HCT116 (cell line): Measurements from ENCODE around the gene SMARCB1. TPM values are rescaled to one million over a fixed set of nuclear protein-coding genes. Genes with fewer than 3 reads are reported as not detected.
A peak's percentile ranks its signal among the peaks of the same experiment; 100 is the strongest.

Source experiments
- ATAC-seq: fragments of 200-7000 bp; cut with Tn5 transposase; 2 replicates; pipeline ENCODE4 v1.9.1; 2020; ENCODE audit warnings: mild to moderate bottlenecking, moderate library complexity
- BruUV-seq: library from RNA; stranded (reverse); fragments of 400-500 nt; replicated peaks from 2 replicates; lab custom pipeline; 2021; lab: Mats Ljungman, UMichigan
- CTCF ChIA-PET: fragments of 300-600 bp; sonication (Branson Sonifier 250); formaldehyde crosslinking; loops from one replicate; lab custom pipeline; 2021; ENCODE audit warnings: antibody characterized with exemption; lab: Charles Lee
- POLR2A ChIA-PET: fragments of 300-600, 350-600 bp; sonication (Branson Sonifier 250); formaldehyde crosslinking; loops from one replicate; lab custom pipeline; 2021; ENCODE audit warnings: antibody characterized with exemption; lab: Charles Lee
- RAD21 ChIA-PET, 2 experiments: fragments of 300-600 bp; sonication (Branson Sonifier 250); formaldehyde crosslinking; loops; one replicate each; lab custom pipeline; 2023; ENCODE audit warnings: low total read pairs in 2 of 2; ENCODE audit not compliant: uncharacterized antibody in 2 of 2, unreplicated experiment in 2 of 2, low non-redundant PET in 1 of 2; lab: Charles Lee
- DNase-seq: peaks from one replicate; pipeline ENCODE4 v3.0.0-alpha.2; 2010; ENCODE audit warnings: low read depth, low spot score
- H2AFZ ChIP-seq: fragments of 200-600 bp; shearing (Covaris generic), sonication (generic); 2 replicates; pipeline ENCODE4 v1.6.1; 2017; ENCODE audit warnings: low read depth, mixed run types, mixed read lengths, antibody characterized with exemption, low read length; ENCODE audit not compliant: poor library complexity, severe bottlenecking
- H3K27ac ChIP-seq: 2 replicates; pipeline ENCODE4 v1.5.1; 2012; ENCODE audit warnings: low read depth, low read length
- H3K27me3 ChIP-seq: fragments of 200-600 bp; sonication (generic); 2 replicates; pipeline ENCODE4 v1.6.1; 2016; ENCODE audit warnings: mixed run types, low read length, mixed read lengths; ENCODE audit not compliant: insufficient read depth
- H3K36me3 ChIP-seq, 2 experiments: fragments of 200-500 bp in 1 of 2; fragments of 200-600 bp in 1 of 2; sonication (Bioruptor generic) in 1 of 2; sonication (generic) in 1 of 2; 2 replicates each; pipeline versions ENCODE4 v1.5.1 to v1.6.1; 2014 to 2016; ENCODE audit warnings: low read length in 2 of 2, inconsistent platforms in 1 of 2, mixed read lengths in 1 of 2, mixed run types in 1 of 2; ENCODE audit not compliant: insufficient read depth in 2 of 2, control insufficient read depth in 1 of 2
- H3K4me1 ChIP-seq, 2 experiments: fragments of 200-600 bp in 1 of 2; sonication (generic) in 1 of 2; 2 replicates each; pipeline versions ENCODE4 v1.5.1 to v1.6.1; 2012 to 2017; ENCODE audit warnings: low read length in 2 of 2, inconsistent platforms in 1 of 2, mild to moderate bottlenecking in 1 of 2, mixed read lengths in 1 of 2, mixed run types in 1 of 2, moderate library complexity in 1 of 2; ENCODE audit not compliant: insufficient read depth in 2 of 2, control insufficient read depth in 1 of 2
- H3K4me2 ChIP-seq: fragments of 200-600 bp; sonication (generic); 2 replicates; pipeline ENCODE4 v1.6.1; 2017; ENCODE audit warnings: mixed run types, low read length, mixed read lengths
- H3K4me3 ChIP-seq, 2 experiments: fragments of 200-600 bp in 1 of 2; sonication (generic) in 1 of 2; replicated peaks in 1 of 2; 2 replicates each; pipeline ENCODE4 v1.5.1; 2011 to 2016; ENCODE audit warnings: low read length in 2 of 2, control low read depth in 1 of 2, low read depth in 1 of 2, mild to moderate bottlenecking in 1 of 2, mixed read lengths in 1 of 2, mixed run types in 1 of 2
- H3K79me2 ChIP-seq: fragments of 200-600 bp; sonication (generic); 2 replicates; pipeline ENCODE4 v1.6.1; 2017; ENCODE audit warnings: mild to moderate bottlenecking, mixed run types, low read length, moderate library complexity, mixed read lengths; ENCODE audit not compliant: insufficient read depth
- H3K9ac ChIP-seq: fragments of 200-600 bp; sonication (generic); 2 replicates; pipeline ENCODE4 v1.6.1; 2016; ENCODE audit warnings: low read length, mixed read lengths
- H3K9me2 ChIP-seq: fragments of 200-600 bp; sonication (generic), shearing (Covaris generic); 2 replicates; pipeline ENCODE4 v1.6.1; 2017; ENCODE audit warnings: mixed run types, mild to moderate bottlenecking, moderate library complexity; ENCODE audit not compliant: insufficient read depth
- H3K9me3 ChIP-seq, 2 experiments: fragments of 200-500 bp in 1 of 2; fragments of 200-600 bp in 1 of 2; sonication (Bioruptor generic) in 1 of 2; sonication (generic) in 1 of 2; 2 replicates each; pipeline ENCODE4 v1.6.1; 2014 to 2017; ENCODE audit warnings: low read length in 2 of 2, mixed read lengths in 2 of 2, inconsistent platforms in 1 of 2, low read depth in 1 of 2, mild to moderate bottlenecking in 1 of 2, mixed run types in 1 of 2, moderate library complexity in 1 of 2; ENCODE audit not compliant: control insufficient read depth in 1 of 2, insufficient read depth in 1 of 2
- H4K20me1 ChIP-seq: fragments of 200-600 bp; sonication (generic), shearing (Covaris generic); 2 replicates; pipeline ENCODE4 v1.6.1; 2017; ENCODE audit warnings: mixed run types, mild to moderate bottlenecking, moderate library complexity; ENCODE audit not compliant: insufficient read depth
- EGR1 ChIP-seq: IDR thresholded peaks from 2 replicates; pipeline ENCODE4 v1.6.1; 2012; ENCODE audit warnings: low read depth
- EZH2 ChIP-seq: fragments of 200-600 bp; sonication (generic); IDR thresholded peaks from 2 replicates; pipeline ENCODE4 v1.6.1; 2017; ENCODE audit warnings: antibody characterized with exemption, mixed run types
- FOSL1 ChIP-seq: IDR thresholded peaks from 2 replicates; pipeline ENCODE4 v1.6.1; 2012; ENCODE audit warnings: low read depth
- SP1 ChIP-seq: IDR thresholded peaks from 2 replicates; pipeline ENCODE4 v1.6.1; 2012; ENCODE audit warnings: low read depth
- TCF7L2 ChIP-seq: IDR thresholded peaks from 2 replicates; pipeline ENCODE4 v1.7.0; 2011; ENCODE audit warnings: borderline replicate concordance, inconsistent platforms; ENCODE audit not compliant: insufficient read depth, insufficient read length; ENCODE audit errors: extremely low read depth
- YY1 ChIP-seq: IDR thresholded peaks from 2 replicates; pipeline ENCODE4 v1.6.1; 2011; ENCODE audit warnings: low read length, low read depth, moderate library complexity, mild to moderate bottlenecking; ENCODE audit not compliant: insufficient replicate concordance; ENCODE audit errors: extremely low read depth
- ZNF274 ChIP-seq: fragments of 200-500 bp; sonication (Bioruptor generic); IDR thresholded peaks from 2 replicates; pipeline ENCODE4 v1.6.1; 2014; ENCODE audit warnings: mild to moderate bottlenecking, low read depth, low read length, inconsistent platforms
- intact Hi-C: fragments of 100-400 bp; cut with micrococcal nuclease; formaldehyde crosslinking; loops from 2 replicates; pipeline ENCODE4 v1.10.0; 2022
- total RNA-seq: library from RNA; stranded (reverse); gene quantifications from one replicate; pipeline ENCODE4 v1.2.1, GENCODE V29; 2021; ENCODE audit not compliant: unreplicated experiment
- TF ChIP-seq, protein P1 (sequence below): IDR thresholded peaks from 2 replicates; pipeline ENCODE4 v1.6.1; 2011; ENCODE audit warnings: mild to moderate bottlenecking, low read length, moderate library complexity; ENCODE audit not compliant: insufficient replicate concordance; ENCODE audit errors: extremely low read depth
- TF ChIP-seq, protein P2 (sequence below): IDR thresholded peaks from 2 replicates; pipeline ENCODE4 v1.6.1; 2012; ENCODE audit warnings: low read depth

Gene SMARCB1
- total RNA-seq, 1 experiment from 2014 or later: 101 TPM

DNA sequence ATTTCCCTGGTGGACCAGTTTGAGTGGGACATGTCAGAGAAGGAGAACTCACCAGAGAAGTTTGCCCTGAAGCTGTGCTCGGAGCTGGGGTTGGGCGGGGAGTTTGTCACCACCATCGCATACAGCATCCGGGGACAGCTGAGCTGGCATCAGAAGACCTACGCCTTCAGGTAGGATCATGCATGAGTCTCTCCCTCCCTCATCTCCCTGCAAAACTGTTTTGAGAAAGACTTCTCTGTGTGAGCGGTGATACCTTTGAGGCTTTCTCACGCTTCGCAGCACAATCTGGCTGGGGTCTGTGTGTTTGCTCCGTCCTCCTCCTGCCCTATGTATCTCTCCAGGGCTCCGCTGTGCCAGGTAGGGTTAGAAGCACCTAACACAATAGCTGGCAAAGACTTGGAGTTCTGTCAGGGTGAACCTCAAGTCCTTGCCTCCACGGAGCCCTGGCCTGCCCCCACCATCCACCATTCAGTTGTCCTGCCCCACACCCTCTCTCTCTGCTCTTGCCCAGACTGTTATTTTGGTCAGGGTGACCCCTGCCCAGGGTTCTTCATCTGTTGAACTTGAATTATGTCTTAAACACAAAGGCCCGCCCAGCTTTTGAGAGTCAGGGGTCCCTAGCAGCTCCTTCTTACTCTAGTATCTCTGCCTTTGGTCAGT lies 38.6 kb downstream of the SMARCB1 start:
- intact Hi-C loops: no loop called here
- Histone ChIP-seq H3K4me1 (no peaks in the 10 kb centered on the region), H3K9me3 (no peaks in the 10 kb centered on the region), H3K4me2 (no peak overlapping the region), H3K9ac (no peak overlapping the region), H3K4me3 (no peak overlapping the region), H3K79me2 (no peaks in the 10 kb centered on the region), H4K20me1 (no peaks in the 10 kb centered on the region), H3K27ac (peak overlapping the region; percentile 47), H3K27me3 (no peaks in the 10 kb centered on the region), H3K36me3 (peaks cover 17 to 33% of the 10 kb centered on the region in 2 experiments; a peak in 3 of 4 replicates), H3K9me2 (no peaks in the 10 kb centered on the region), H2AFZ (no peak overlapping the region)
- ATAC-seq: no peak
- POLR2A ChIA-PET: no interaction called here
- no peak for DNase-seq
- no TSS peak for BruUV-seq
- RAD21 ChIA-PET: no interaction called here
- CTCF ChIA-PET: no interaction called here
- TF ChIP-seq FOSL1 (no peak), EGR1 (no peak), EZH2 (no peak), SP1 (no peak), TCF7L2 (no peak), ZNF274 (no peak), YY1 (no peak)
- TF ChIP-seq, protein P1, sequence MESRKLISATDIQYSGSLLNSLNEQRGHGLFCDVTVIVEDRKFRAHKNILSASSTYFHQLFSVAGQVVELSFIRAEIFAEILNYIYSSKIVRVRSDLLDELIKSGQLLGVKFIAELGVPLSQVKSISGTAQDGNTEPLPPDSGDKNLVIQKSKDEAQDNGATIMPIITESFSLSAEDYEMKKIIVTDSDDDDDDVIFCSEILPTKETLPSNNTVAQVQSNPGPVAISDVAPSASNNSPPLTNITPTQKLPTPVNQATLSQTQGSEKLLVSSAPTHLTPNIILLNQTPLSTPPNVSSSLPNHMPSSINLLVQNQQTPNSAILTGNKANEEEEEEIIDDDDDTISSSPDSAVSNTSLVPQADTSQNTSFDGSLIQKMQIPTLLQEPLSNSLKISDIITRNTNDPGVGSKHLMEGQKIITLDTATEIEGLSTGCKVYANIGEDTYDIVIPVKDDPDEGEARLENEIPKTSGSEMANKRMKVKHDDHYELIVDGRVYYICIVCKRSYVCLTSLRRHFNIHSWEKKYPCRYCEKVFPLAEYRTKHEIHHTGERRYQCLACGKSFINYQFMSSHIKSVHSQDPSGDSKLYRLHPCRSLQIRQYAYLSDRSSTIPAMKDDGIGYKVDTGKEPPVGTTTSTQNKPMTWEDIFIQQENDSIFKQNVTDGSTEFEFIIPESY: no peak
- TF ChIP-seq, protein P2, sequence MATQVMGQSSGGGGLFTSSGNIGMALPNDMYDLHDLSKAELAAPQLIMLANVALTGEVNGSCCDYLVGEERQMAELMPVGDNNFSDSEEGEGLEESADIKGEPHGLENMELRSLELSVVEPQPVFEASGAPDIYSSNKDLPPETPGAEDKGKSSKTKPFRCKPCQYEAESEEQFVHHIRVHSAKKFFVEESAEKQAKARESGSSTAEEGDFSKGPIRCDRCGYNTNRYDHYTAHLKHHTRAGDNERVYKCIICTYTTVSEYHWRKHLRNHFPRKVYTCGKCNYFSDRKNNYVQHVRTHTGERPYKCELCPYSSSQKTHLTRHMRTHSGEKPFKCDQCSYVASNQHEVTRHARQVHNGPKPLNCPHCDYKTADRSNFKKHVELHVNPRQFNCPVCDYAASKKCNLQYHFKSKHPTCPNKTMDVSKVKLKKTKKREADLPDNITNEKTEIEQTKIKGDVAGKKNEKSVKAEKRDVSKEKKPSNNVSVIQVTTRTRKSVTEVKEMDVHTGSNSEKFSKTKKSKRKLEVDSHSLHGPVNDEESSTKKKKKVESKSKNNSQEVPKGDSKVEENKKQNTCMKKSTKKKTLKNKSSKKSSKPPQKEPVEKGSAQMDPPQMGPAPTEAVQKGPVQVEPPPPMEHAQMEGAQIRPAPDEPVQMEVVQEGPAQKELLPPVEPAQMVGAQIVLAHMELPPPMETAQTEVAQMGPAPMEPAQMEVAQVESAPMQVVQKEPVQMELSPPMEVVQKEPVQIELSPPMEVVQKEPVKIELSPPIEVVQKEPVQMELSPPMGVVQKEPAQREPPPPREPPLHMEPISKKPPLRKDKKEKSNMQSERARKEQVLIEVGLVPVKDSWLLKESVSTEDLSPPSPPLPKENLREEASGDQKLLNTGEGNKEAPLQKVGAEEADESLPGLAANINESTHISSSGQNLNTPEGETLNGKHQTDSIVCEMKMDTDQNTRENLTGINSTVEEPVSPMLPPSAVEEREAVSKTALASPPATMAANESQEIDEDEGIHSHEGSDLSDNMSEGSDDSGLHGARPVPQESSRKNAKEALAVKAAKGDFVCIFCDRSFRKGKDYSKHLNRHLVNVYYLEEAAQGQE: no peak
